SK-N-SH treated with all-trans-retinoic acid at 6 μM for 48 hours (cell line): Measurements from ENCODE around the gene ABCA13.

ENCODE experiments used
- CREB5 ChIP-seq: fragments of 250-450 bp; sonication (Bioruptor Pico); IDR thresholded peaks from 2 replicates; pipeline ENCODE4 v1.5.1; 2020; ENCODE audit warnings: low read depth, mild to moderate bottlenecking, moderate library complexity
- CSRNP3 ChIP-seq: fragments of 250-450 bp; sonication (Bioruptor Pico); IDR thresholded peaks from 2 replicates; pipeline ENCODE4 v1.5.1; 2021; ENCODE audit warnings: mild to moderate bottlenecking, moderate library complexity
- GLIS3 ChIP-seq: fragments of 250-450 bp; sonication (Bioruptor Pico); IDR thresholded peaks from 2 replicates; pipeline ENCODE4 v1.5.0; 2020; ENCODE audit warnings: mild to moderate bottlenecking, moderate library complexity
- ISL1 ChIP-seq: fragments of 250-450 bp; sonication (Bioruptor Pico); IDR thresholded peaks from 2 replicates; pipeline ENCODE4 v2.1.2; 2022; ENCODE audit warnings: mild to moderate bottlenecking, moderate library complexity
- PATZ1 ChIP-seq: fragments of 250-450 bp; sonication (Bioruptor Pico); IDR thresholded peaks from 2 replicates; pipeline ENCODE4 v1.8.0; 2020; ENCODE audit warnings: mild to moderate bottlenecking, moderate library complexity, borderline replicate concordance
- POU6F1 ChIP-seq: fragments of 250-450 bp; sonication (Bioruptor Pico); IDR thresholded peaks from 2 replicates; pipeline ENCODE4 v1.8.0; 2021; ENCODE audit warnings: low read depth, mild to moderate bottlenecking, moderate library complexity, borderline replicate concordance
- RARB ChIP-seq: fragments of 250-450 bp; sonication (Bioruptor Pico); IDR thresholded peaks from 2 replicates; pipeline ENCODE4 v1.8.0; 2021; ENCODE audit warnings: mild to moderate bottlenecking, moderate library complexity
- TCF4 ChIP-seq: fragments of 250-450 bp; sonication (Bioruptor Pico); IDR thresholded peaks from 2 replicates; pipeline ENCODE4 v1.8.0; 2021; ENCODE audit warnings: mild to moderate bottlenecking, moderate library complexity, borderline replicate concordance
- TOX ChIP-seq: fragments of 250-450 bp; sonication (Bioruptor Pico); IDR thresholded peaks from 2 replicates; pipeline ENCODE4 v1.8.0; 2021; ENCODE audit warnings: mild to moderate bottlenecking, moderate library complexity, borderline replicate concordance
- ZFP3 ChIP-seq: fragments of 250-450 bp; sonication (Bioruptor Pico); IDR thresholded peaks from 2 replicates; pipeline ENCODE4 v1.5.0; 2020; ENCODE audit warnings: mild to moderate bottlenecking, moderate library complexity
- ZFP30 ChIP-seq: fragments of 450-650 bp; formaldehyde crosslinking; IDR thresholded peaks from 2 replicates; pipeline ENCODE4 v1.5.0; 2022; ENCODE audit warnings: mild to moderate bottlenecking, moderate library complexity
- ZNF565 ChIP-seq: fragments of 450-650 bp; formaldehyde crosslinking; conservative IDR thresholded peaks from 2 replicates; pipeline ENCODE4 v1.5.0; 2020; ENCODE audit warnings: low read depth, mild to moderate bottlenecking, moderate library complexity
- ZNF70 ChIP-seq: fragments of 450-650 bp; formaldehyde crosslinking; IDR thresholded peaks from 2 replicates; pipeline ENCODE4 v1.5.0; 2020; ENCODE audit warnings: mild to moderate bottlenecking, moderate library complexity
- ZNF8 ChIP-seq: fragments of 450-650 bp; formaldehyde crosslinking; IDR thresholded peaks from 2 replicates; pipeline ENCODE4 v1.5.0; 2020; ENCODE audit warnings: mild to moderate bottlenecking, moderate library complexity

GRCh38 chr7:48617508-48617907, 446.2 kb downstream of the ABCA13 start:
- TF ChIP-seq ZNF565 (no peak), CSRNP3 (CRISPR knock-in tag) (no peak), ZNF8 (CRISPR knock-in tag) (no peak), ISL1 (CRISPR knock-in tag) (no peak), TOX (CRISPR knock-in tag) (no peak), POU6F1 (CRISPR knock-in tag) (no peak), ZFP30 (CRISPR knock-in tag) (no peak), PATZ1 (CRISPR knock-in tag) (no peak), CREB5 (no peak), RARB (CRISPR knock-in tag) (no peak), ZFP3 (no peak), GLIS3 (CRISPR knock-in tag) (no peak), ZNF70 (CRISPR knock-in tag) (no peak), TCF4 (CRISPR knock-in tag) (no peak)
